ENCODE results near the gene DCC.
A peak's percentile ranks its signal among the peaks of the same experiment; 100 is the strongest.

Gene DCC

DNA sequence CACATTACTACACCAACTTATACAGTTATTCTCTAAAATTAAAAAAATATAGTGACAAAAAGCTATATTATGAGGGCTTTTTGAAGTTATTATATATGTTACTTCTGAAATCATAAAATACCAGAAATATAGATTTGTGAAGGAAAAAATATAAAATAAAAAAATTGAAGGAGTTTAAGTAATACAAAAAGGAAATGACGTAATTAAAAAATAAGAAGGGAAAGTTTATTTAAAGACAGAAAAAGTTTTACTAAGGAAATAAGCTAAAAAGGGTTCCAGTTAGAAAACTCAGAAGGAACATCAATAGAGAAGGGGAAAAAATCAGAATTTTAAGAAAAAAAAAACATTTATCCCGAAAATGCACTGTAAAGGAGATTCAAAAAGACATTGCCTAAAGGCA is 1187.4 kb downstream of the DCC start:
- DNase-seq, result no peak

DNA sequence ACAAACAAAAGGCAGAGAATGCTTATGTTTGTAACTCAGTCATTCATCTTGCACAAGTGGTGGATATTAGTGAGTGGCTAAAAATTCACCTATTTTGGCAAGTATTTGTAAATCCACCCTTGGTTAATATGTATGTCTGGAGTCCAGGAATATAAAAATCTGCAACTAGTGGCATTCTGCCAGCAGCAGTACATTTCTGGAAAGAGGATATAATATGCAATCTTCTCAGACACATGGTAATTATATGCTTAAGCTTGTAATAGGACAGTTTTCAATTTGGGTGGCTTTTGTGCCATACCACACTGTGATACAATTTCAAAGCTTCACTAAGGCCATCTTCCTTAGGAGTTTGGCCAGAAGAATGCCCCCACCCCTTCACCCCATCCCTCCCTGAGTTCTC is 1191.2 kb downstream of the DCC start:
- DNase-seq, result no peak

DNA sequence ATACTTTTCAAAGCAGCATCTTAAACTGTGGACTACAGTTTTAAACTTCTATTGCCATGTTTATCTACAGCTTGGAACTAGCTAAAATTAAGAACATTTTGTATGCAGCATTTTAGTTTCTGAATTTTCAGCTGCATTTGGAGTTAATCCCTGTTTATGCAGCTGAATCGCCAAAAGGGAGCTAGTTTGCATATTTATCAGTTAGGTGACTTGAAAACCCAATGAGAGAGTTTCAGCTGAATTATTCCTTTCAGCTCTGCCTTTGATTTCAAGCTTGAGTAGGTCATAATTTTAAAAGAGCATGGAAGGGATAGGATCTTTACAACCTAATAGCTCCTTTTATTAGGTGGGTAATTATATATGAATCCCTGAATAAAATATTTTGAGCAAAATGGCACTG is 1191.9 kb downstream of the DCC start:
- DNase-seq, result no peak

DNA sequence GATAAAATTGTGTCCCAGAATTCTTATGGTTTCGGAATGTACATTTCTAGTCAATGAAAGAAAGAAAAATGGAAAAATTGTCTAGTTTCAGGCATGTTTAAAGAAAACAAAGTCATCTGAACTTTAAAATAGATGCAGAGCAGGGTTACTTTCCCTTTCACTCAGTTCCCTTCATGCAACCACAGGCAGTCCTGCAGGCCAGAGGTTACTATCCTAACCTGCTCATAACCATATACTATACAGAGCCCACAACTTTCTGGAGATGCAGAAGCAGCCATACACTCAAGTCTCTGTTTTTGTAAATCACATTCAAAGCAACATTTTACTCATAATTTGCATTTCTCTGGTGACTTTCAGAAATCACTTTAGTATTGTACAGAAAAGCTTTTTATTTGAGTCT is 1194.2 kb downstream of the DCC start:
- DNase-seq, result no peak

DNA sequence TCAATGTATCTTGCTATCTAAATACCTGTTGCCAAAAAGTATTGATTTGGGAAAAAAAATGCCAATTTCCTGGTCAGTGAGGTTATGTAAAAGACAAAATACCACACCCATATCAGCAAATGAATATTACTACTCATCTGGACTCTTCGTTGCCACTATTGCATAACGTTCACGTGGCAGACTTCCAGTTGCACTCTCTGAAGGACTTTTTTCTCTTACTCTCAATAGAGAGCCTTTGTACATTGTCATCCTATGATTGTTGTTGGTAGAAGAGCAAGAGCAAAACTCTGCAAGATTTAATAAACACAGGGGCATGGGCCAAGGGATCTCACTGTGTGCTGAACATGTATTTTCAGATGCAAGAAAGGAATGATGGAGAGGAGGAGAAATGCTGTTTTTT is 1194.7 kb downstream of the DCC start:
- DNase-seq, result no peak

DNA sequence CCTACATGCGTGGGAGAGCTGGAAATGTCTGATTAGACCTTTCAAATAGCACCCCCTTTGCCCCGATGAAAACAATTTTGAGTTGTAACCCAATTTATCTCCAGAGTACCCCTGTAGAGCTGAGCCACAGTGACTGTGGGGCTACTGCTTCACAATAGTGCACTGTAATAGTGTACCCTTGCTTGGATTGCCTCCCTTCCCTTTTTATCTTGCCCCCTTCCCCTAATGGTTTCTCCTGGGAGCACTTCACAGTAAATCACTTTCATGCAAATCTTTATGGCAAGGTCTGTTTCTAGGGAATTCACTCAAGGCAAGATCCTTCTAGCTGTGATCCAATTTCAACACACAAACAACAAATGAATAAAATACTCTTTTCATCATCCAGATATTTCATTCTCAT is 1196.9 kb downstream of the DCC start:
- no peak for DNase-seq

DNA sequence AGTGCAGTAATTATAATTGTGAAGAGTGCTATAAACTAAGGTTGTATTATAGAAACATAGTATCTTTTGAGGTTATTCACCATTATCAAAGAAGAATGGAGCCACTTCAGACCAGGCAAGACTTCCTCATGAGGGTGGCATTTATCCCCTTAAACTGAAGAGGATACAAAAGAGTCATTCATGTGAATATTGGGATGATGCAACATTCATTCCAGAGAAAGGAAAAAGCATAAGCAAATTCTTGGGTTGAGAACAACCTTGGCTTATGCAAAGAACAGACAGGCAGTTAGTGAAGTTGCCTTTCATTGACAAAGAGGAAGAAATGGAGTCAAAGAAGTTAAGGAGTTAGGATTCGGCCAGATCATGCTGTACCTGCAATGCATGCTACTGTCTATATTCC is 1201.9 kb downstream of the DCC start:
- no peak for DNase-seq

DNA sequence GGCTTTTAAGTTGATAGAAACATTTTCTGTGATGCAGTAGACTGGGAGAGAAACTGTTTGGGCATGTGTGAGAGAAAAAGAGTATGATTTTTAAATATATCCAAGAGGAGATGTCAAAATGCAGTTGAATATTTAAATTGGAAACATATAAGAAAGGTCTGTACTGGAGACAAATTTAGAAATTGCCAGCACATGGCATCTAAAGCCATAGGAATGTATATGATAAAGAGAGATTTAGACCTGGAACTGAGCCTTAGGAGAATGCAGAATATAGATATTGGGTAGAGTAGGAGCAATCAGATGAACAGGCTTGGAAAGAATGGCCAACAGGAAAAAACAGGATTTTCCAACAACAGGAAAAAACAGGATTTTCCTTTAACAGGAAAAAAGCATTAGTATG is 1203.7 kb downstream of the DCC start:
- DNase-seq, result no peak

DNA sequence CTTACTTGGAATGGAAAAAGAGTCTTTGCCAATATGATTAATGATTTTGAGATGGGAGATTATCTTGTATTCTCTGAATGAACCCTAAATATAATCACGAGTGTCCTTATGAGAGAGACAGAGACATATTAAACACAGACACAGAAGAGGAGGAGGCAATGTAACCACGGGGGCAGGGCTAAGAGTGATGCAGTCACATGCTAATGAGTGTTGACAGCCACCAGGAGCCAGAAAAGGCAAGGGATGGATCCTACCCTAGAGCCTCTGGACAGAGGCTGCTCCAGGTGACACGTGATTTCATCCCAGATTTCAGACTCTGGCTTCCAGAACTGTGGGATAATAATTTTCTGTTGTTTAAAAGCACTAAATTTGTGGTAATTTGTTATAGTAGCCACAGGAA is 1204.9 kb downstream of the DCC start:
- DNase-seq, result no peak

DNA sequence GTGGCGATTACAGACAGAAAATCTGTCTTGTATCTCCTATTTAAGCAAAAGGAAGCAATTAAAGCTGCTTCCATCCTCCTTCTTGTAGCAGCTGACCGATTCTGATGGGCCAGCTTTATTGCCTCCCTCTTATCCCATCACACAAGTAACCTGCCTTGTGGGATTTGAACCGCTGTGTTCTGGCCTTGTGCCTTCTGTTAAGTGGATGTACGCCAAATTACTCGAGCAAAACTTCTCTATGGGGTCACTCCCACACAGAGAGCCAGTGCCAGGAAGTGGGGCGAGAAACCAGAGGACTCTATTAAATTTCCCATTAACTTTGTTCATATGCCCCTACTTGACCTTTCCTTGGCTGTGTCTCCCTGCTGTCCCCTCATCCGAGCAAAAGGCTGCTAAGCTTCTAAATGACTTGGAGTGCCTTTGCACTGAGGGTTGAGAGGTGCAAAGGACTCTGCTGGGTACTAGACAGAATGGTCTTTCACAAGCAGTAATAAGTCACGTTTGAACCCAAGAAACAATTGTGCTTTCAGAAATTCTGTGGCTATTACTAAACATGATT is 1212.0 kb downstream of the DCC start:
- DNase-seq, result no peak

DNA sequence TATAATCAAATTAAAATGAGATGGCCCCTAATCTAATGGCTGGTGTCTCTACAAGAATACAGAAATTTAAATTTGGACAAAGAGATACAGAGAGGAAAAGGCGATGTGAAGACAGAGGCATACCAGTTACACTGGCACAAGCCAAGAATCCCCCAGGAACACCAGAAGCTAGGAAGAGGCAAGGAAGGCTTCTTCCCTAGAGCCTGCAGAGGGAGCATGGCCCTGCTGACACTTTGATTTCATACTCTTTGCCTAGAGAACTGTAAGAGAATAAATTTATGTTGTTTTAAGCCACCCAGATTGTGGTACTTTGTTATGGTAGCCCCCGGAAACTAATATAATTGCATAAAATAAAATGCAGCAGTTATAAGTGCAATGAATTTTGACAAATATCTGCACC is 1213.0 kb downstream of the DCC start:
- DNase-seq, result no peak

DNA sequence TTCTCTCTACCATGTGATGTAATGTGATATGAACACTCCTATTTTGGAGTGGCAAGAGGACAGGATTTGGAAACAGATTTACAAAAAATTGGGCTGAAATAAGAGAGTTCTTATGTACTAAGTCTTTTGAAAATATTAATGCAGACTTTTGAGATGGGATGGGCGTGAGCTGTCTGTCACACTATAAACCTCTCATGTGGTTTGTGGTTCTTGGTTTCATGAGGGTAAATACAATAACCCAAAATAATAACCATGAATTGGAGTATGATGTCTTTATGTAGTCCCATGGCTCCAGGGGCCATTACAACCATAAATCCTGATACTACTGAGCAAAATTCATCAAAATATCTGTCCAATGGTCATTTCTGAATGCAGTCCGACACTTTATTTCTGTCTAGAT is 1216.5 kb downstream of the DCC start:
- no peak for DNase-seq

DNA sequence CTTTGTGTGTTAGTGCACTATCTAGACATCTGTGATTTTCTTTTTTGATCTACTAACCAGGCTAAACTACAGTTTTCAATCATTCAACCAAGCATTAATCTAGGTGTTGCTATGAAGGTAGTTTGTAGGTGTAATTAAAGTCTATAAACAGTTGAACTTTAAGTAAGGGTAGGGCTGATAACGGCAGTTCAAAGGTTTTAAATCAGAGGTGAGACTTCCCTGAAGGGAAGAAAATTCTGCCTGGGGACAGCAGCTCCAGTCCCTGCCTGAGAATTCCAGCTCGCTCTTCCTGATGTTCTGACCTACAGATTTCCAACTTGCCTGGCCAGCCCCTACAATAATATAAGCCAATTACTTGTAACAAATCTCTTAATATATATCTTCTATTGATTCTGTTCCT is 1220.5 kb downstream of the DCC start:
- no peak for DNase-seq

DNA sequence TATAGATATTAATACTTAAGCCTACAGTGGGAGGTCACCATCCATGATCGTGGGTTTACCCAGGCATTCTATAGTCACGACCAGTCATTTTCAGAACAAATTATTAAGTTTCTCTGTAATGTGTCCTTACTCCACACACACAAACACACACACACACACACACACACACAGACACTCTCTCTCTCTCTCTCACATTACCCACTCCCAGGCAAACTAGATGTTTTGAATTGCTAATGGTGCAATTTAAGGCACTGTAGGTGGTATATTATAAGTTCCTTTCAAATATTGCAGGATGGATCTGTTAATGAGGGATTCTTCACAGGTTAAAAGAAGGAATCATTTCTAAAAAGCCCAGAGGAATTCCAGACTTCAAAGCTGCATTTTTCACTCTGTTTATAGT is 1226.6 kb downstream of the DCC start:
- DNase-seq, result no peak

DNA sequence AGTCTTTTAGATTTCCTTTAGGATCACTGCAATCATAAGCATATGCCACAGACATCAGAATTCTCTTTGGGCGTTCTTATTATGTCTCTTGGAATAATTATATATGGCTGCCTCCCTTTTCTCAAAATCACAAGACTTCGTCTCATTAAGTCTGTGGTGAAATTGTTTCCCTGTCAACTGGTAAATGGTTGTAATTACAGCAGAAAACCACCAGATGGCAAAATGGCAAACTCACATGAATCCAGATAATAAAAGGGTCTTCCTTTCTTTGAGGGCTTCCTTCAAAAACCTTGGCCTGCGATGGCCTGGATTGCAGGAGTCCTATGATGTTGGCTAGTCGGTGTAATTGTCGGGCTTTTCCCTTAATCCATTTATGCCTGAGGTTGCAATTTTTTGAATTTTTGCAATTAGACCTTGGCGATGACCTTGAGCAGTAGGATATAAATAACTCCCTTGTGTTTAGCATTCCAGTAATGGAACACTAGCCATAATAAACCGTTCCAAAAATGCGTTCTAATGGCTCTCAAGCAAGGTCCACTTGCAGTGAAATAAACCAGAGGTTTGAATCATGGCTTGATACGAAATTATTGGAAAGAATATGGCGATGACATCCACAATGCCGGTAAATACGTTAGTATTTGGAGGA is 1228.1 kb downstream of the DCC start:
- peak; percentile 3 to 14 for DNase-seq

Measured in inflammatory macrophage (primary cell).